ENCODE results near the gene NKPD1.

NKPD1 gene

GRCh38 chr19:45115809-45116615 lies 44.8 kb downstream of the NKPD1 start:
- no peaks in the 10 kb centered on the region; the same call in 1 of the 2 replicates for H3K4me1 ChIP-seq (ENCODE audit: insufficient read depth, low read length)
- no peak overlapping the region for H3K9ac ChIP-seq (ENCODE audit: low read depth, low read length)
- no peaks in the 10 kb centered on the region for H3K9me3 ChIP-seq (ENCODE audit: control insufficient read depth, insufficient read depth, low read length)

GRCh38 chr19:45114116-45114515 lies 46.7 kb downstream of the NKPD1 start:
- no peak overlapping the region for H3K9ac ChIP-seq (ENCODE audit: low read depth, low read length)
- no peaks in the 10 kb centered on the region for H3K36me3 ChIP-seq (ENCODE audit: insufficient read depth, low read length)
- H3K9me3 ChIP-seq (ENCODE audit: control insufficient read depth, insufficient read depth, low read length): no peaks in the 10 kb centered on the region
- no peaks in the 10 kb centered on the region; the same call in 1 of the 2 replicates for H3K4me1 ChIP-seq (ENCODE audit: insufficient read depth, low read length)

More at GRCh38 chr19:45115809-45116615, 44.8 kb downstream of the NKPD1 start:
- H3K36me3 ChIP-seq (ENCODE audit: insufficient read depth, low read length): no peaks in the 10 kb centered on the region

GRCh38 chr19:45113628-45114027 lies 47.2 kb downstream of the NKPD1 start:
- H3K36me3 ChIP-seq (ENCODE audit: insufficient read depth, low read length): no peaks in the 10 kb centered on the region
- H3K9me3 ChIP-seq (ENCODE audit: control insufficient read depth, insufficient read depth, low read length): no peaks in the 10 kb centered on the region
- H3K9ac ChIP-seq (ENCODE audit: low read depth, low read length): no peak overlapping the region
- no peaks in the 10 kb centered on the region; the same call in 1 of the 2 replicates for H3K4me1 ChIP-seq (ENCODE audit: insufficient read depth, low read length)

- H3K36me3 ChIP-seq (ENCODE audit: insufficient read depth, low read length): no peaks in the 10 kb centered on the region
- H3K9me3 ChIP-seq (ENCODE audit: control insufficient read depth, insufficient read depth, low read length): no peaks in the 10 kb centered on the region
- H3K4me1 ChIP-seq (ENCODE audit: insufficient read depth, low read length): no peaks in the 10 kb centered on the region; the same call in 1 of the 2 replicates
- no peak overlapping the region for H3K9ac ChIP-seq (ENCODE audit: low read depth, low read length)
Measured at GRCh38 chr19:45112111-45112827, 48.5 kb downstream of the NKPD1 start.

Data from ES-I3 (cell line).